Thyroid gland (tissue), 4 donors: ENCODE data around the gene MT3.

Source experiments
- POLR2A ChIP-seq, 2 donors: fragments of 450-650 bp; IDR thresholded peaks; one replicate each; pipeline ENCODE4 v1.6.1; 2017; ENCODE audit warnings: antibody characterized with exemption in 2 of 2, mild to moderate bottlenecking in 2 of 2, moderate library complexity in 1 of 2
- TF ChIP-seq, protein P1 (sequence below), 6 experiments: fragments of 200-600 bp in 3 of 6; fragments of 450-650 bp in 3 of 6; sonication (generic) in 3 of 6; IDR thresholded peaks; one replicate each; pipeline ENCODE4 v1.5.1; 2016 to 2019; ENCODE audit warnings: antibody characterized with exemption in 6 of 6, mild to moderate bottlenecking in 2 of 6, inconsistent platforms in 1 of 6, moderate library complexity in 1 of 6

DNA sequence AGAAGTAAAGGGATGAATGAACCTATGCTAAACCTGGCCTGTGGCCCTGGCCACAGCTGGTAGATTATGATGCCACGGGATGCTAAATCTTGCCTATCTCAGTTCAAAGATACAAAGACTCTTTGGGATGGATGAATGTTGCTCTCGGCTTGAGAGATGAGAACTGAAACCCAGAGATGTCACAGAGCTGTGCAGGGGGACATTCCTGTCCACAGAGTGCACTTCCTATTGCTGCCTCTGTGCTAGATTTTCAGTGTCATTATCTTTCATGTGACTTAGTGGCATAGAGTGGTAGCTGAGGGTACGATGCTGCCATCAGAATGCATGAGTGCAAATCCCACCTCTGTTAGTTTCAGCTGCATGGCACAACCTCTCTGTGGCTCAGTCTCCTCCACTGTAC, 40.8 kb downstream of the MT3 start:
- TF ChIP-seq, protein P1, sequence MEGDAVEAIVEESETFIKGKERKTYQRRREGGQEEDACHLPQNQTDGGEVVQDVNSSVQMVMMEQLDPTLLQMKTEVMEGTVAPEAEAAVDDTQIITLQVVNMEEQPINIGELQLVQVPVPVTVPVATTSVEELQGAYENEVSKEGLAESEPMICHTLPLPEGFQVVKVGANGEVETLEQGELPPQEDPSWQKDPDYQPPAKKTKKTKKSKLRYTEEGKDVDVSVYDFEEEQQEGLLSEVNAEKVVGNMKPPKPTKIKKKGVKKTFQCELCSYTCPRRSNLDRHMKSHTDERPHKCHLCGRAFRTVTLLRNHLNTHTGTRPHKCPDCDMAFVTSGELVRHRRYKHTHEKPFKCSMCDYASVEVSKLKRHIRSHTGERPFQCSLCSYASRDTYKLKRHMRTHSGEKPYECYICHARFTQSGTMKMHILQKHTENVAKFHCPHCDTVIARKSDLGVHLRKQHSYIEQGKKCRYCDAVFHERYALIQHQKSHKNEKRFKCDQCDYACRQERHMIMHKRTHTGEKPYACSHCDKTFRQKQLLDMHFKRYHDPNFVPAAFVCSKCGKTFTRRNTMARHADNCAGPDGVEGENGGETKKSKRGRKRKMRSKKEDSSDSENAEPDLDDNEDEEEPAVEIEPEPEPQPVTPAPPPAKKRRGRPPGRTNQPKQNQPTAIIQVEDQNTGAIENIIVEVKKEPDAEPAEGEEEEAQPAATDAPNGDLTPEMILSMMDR (IDR thresholded peaks at IDR 0.05), result no peak
- TF ChIP-seq POLR2A (IDR thresholded peaks at IDR 0.05), result no peak
